B cell (primary cell): ENCODE results near the gene MAD1L1. TPM values are rescaled to one million over a fixed set of nuclear protein-coding genes. Genes with fewer than 3 reads are reported as not detected.

Experiments used
- ATAC-seq: fragments of 200-7000 bp; cut with Tn5 transposase; one replicate; pipeline ENCODE4 v1.10.0; 2021; ENCODE audit warnings: low read depth, mild to moderate bottlenecking, moderate number of reproducible peaks, moderate library complexity
- CTCF ChIA-PET: fragments of 350-600 bp; sonication (Branson Sonifier 250); formaldehyde crosslinking; loops from one replicate; lab custom pipeline; 2021; ENCODE audit warnings: antibody characterized with exemption, inconsistent platforms; lab: Charles Lee
- POLR2A ChIA-PET: fragments of 350-600 bp; sonication (Branson Sonifier 250); formaldehyde crosslinking; loops from one replicate; lab custom pipeline; 2021; ENCODE audit warnings: antibody characterized with exemption; lab: Charles Lee
- DNase-seq: peaks from one replicate; pipeline ENCODE4 v3.0.0; 2013
- H2AFZ ChIP-seq: 2 replicates; pipeline ENCODE4 v1.6.1; 2012; ENCODE audit warnings: mild to moderate bottlenecking, low read depth, low read length; ENCODE audit not compliant: insufficient read depth, poor library complexity, severe bottlenecking
- H3K27ac ChIP-seq, 2 donors: 1 replicate in 1 of 2; 2 replicates in 1 of 2; pipeline ENCODE4 v1.5.1; 2012 to 2013; ENCODE audit warnings: low read length in 2 of 2, mild to moderate bottlenecking in 2 of 2, moderate library complexity in 1 of 2
- H3K27me3 ChIP-seq, 4 experiments: fragments of 200-600 bp in 1 of 4; sonication (generic) in 1 of 4; replicated peaks in 1 of 4; 1 replicate in 2 of 4; 2 replicates in 2 of 4; pipeline versions ENCODE4 v1.6.1 to v1.7.0; 2013 to 2016; ENCODE audit warnings: low read length in 3 of 4, mild to moderate bottlenecking in 2 of 4, mixed read lengths in 1 of 4, moderate library complexity in 1 of 4; ENCODE audit not compliant: insufficient read depth in 4 of 4, control insufficient read depth in 3 of 4; ENCODE audit errors: control extremely low read depth in 1 of 4
- H3K36me3 ChIP-seq, 2 experiments: replicated peaks in 1 of 2; 1 replicate in 1 of 2; 2 replicates in 1 of 2; pipeline versions ENCODE4 v1.6.1 to v1.7.1; 2013; ENCODE audit warnings: low read length in 1 of 2; ENCODE audit not compliant: insufficient read depth in 2 of 2, control insufficient read depth in 1 of 2; ENCODE audit errors: control extremely low read depth in 1 of 2, extremely low read depth in 1 of 2
- H3K4me1 ChIP-seq, 2 donors: fragments of 200-600 bp in 1 of 2; sonication (generic) in 1 of 2; 1 replicate in 1 of 2; 2 replicates in 1 of 2; pipeline versions ENCODE4 v1.5.1 to v1.6.1; 2013 to 2017; ENCODE audit warnings: low read length in 2 of 2; ENCODE audit not compliant: control insufficient read depth in 2 of 2, insufficient read depth in 2 of 2
- H3K4me2 ChIP-seq: replicated peaks from 2 replicates; pipeline ENCODE3; 2012; ENCODE audit warnings: mild to moderate bottlenecking, low read depth, low read length; ENCODE audit not compliant: poor library complexity, severe bottlenecking
- H3K4me3 ChIP-seq, 5 experiments: fragments of 200-600 bp in 1 of 5; sonication (generic) in 1 of 5; 1 replicate in 3 of 5; 2 replicates in 2 of 5; pipeline versions ENCODE4 v1.5.1 to v1.7.0; 2011 to 2016; ENCODE audit warnings: low read length in 4 of 5, mild to moderate bottlenecking in 4 of 5, low read depth in 2 of 5, control low read depth in 1 of 5, moderate library complexity in 1 of 5; ENCODE audit not compliant: insufficient read depth in 1 of 5; ENCODE audit errors: control extremely low read depth in 1 of 5, extremely low read depth in 1 of 5
- H3K79me2 ChIP-seq: fragments of 200-600 bp; sonication (generic); one replicate; pipeline ENCODE4 v1.6.0; 2016; ENCODE audit warnings: low read length; ENCODE audit not compliant: control insufficient read depth, insufficient read depth
- H3K9ac ChIP-seq: fragments of 200-600 bp; sonication (generic); 2 replicates; pipeline ENCODE4 v1.6.1; 2017; ENCODE audit warnings: mild to moderate bottlenecking, low read length, moderate library complexity
- H3K9me3 ChIP-seq, 3 donors: one replicate each; pipeline versions ENCODE4 v1.6.1 to v1.7.1; 2013; ENCODE audit warnings: low read length in 2 of 3; ENCODE audit not compliant: control insufficient read depth in 2 of 3, insufficient read depth in 1 of 3; ENCODE audit errors: control extremely low read depth in 1 of 3
- H4K20me1 ChIP-seq: 2 replicates; pipeline ENCODE4 v1.6.0; 2012; ENCODE audit warnings: mild to moderate bottlenecking, low read length; ENCODE audit not compliant: insufficient read depth, control insufficient read depth, poor library complexity, severe bottlenecking
- H3K27ac Mint-ChIP-seq: one replicate; pipeline ENCODE4 v1.8.0; 2021; ENCODE audit warnings: mixed read lengths
- H3K27me3 Mint-ChIP-seq: one replicate; pipeline ENCODE4 v1.8.0; 2021; ENCODE audit warnings: mixed read lengths
- H3K4me1 Mint-ChIP-seq: one replicate; pipeline ENCODE4 v1.8.0; 2021; ENCODE audit warnings: mixed read lengths
- H3K4me3 Mint-ChIP-seq: one replicate; pipeline ENCODE4 v1.8.0; 2021; ENCODE audit warnings: mixed read lengths
- H3K9me3 Mint-ChIP-seq: one replicate; pipeline ENCODE4 v1.8.0; 2022; ENCODE audit warnings: mixed read lengths; ENCODE audit not compliant: insufficient read depth
- CTCF ChIP-seq: fragments of 200-600 bp; IDR thresholded peaks from one replicate; pipeline ENCODE4 v1.8.0; 2022; ENCODE audit warnings: antibody characterized with exemption, mild to moderate bottlenecking
- EZH2 ChIP-seq: IDR thresholded peaks from 2 replicates; pipeline ENCODE4 v1.6.1; 2012; ENCODE audit warnings: borderline replicate concordance, low read depth, mild to moderate bottlenecking, moderate library complexity, low read length; ENCODE audit not compliant: insufficient read depth, poor library complexity, severe bottlenecking
- WGBS: methylation state at CpG from one replicate; pipeline ENCODE4 v1.1.5; 2013; ENCODE audit warnings: missing lambda C conversion rate; ENCODE audit not compliant: insufficient coverage; 5-methylcytosine and 5-hydroxymethylcytosine counted together
- intact Hi-C: fragments of 100-400 bp; cut with micrococcal nuclease; formaldehyde crosslinking; loops from one replicate; pipeline ENCODE4 v1.10.0; 2022
- polyA plus RNA-seq: library from polyadenylated mRNA; depleted of rRNA; stranded (reverse); fragments of >200 nt; gene quantifications from 2 replicates; pipeline ENCODE4 v1.2.3, GENCODE V29; 2012
- total RNA-seq, 2 donors: library from RNA; stranded (reverse); fragments of 120-200 nt in 1 of 2; gene quantifications; 1 replicate in 1 of 2; 2 replicates in 1 of 2; pipeline versions ENCODE4 v1.2.3 to v1.2.4, GENCODE V29; 2013 to 2022

Gene MAD1L1
- total and polyA plus RNA-seq, 2 donors (not counting 1 experiment from before 2014, with no cell fraction given): 86.7 to 110 TPM

GRCh38 chr7:1968397-1969111, 264.2 kb downstream of the MAD1L1 start:
- Histone ChIP-seq H3K36me3 (peaks cover 0 to 12% of the 10 kb centered on the region in 2 experiments), H2AFZ (no peak overlapping the region), H3K79me2 (peaks cover 19% of the 10 kb centered on the region), H4K20me1 (no peaks in the 10 kb centered on the region), H3K4me3 (no peak overlapping the region), H3K9ac (no peak overlapping the region), H3K9me3 (peaks cover 0 to 9% (median 0%) of the 10 kb centered on the region in 3 donors), H3K27ac (peak overlapping the region in 1 of 2 donors; percentile 42), H3K4me1 (peaks cover 8% of the 10 kb centered on the region in 2 donors), H3K27me3 (no peaks in the 10 kb centered on the region), H3K4me2 (no peak overlapping the region)
- DNase-seq: no peak
- Mint-ChIP-seq H3K4me3 (no peak overlapping the region), H3K9me3 (no peaks in the 10 kb centered on the region), H3K27ac (peak overlapping the region; percentile 7), H3K4me1 (peaks cover 26% of the 10 kb centered on the region), H3K27me3 (no peaks in the 10 kb centered on the region)
- intact Hi-C loops: no loop called here
- WGBS: 98% methylated on average over 36 of the region's 36 CpGs
- TF ChIP-seq CTCF: no peak
- TF ChIP-seq EZH2: no peak
- no peak for ATAC-seq
- CTCF ChIA-PET: interaction anchor here (0.6 to 2.6 kb wide), 2 partner anchors 131 to 401 kb away, joined by 4 to 7 read pairs; no protein-coding TSS in a partner anchor
- POLR2A ChIA-PET: no interaction called here
